ENCODE data around the gene MED12L. TPM values are rescaled to one million over a fixed set of nuclear protein-coding genes. Genes with fewer than 3 reads are reported as not detected.

MED12L gene
- total and polyA plus RNA-seq, 10 of the 15 experiments (the other 5 are each of a cell fraction or from before 2014, with no cell fraction given): 0.01 to 0.06 (median 0.03) TPM; not detected in 2

GRCh38 chr3:151062611-151063010, 22.9 kb upstream of the MED12L start:
- WGBS (ENCODE audit: insufficient coverage, insufficient replicate concordance, low lambda C conversion rate, missing lambda C conversion rate): 0% methylated on average over 1 of the region's 1 CpG
- Histone ChIP-seq H3K4me2 (ENCODE audit: control insufficient read depth, insufficient read depth) (no peak overlapping the region), H3K79me2 (ENCODE audit: control insufficient read depth, insufficient read depth, low read length) (no peaks in the 10 kb centered on the region), H3K4me3 (no peak overlapping the region), H2AFZ (ENCODE audit: control insufficient read depth, low read depth, low read length) (no peak overlapping the region), H3K27ac (ENCODE audit: control insufficient read depth, insufficient read depth) (no peak overlapping the region), H3K9me3 (replicated peaks; ENCODE audit: control insufficient read depth, insufficient read depth, low read length) (no peaks in the 10 kb centered on the region), H4K20me1 (ENCODE audit: control insufficient read depth, insufficient read depth) (no peaks in the 10 kb centered on the region), H3K9ac (ENCODE audit: control insufficient read depth, insufficient read depth, low read length) (no peak overlapping the region), H3K36me3 (ENCODE audit: control insufficient read depth in 2 of 2, insufficient read depth in 2 of 2, low read length in 1 of 2) (no peaks in the 10 kb centered on the region), H3K4me1 (ENCODE audit: control insufficient read depth, insufficient read depth, low read length) (no peaks in the 10 kb centered on the region), H3K27me3 (replicated peaks in 1 of 2; ENCODE audit: control insufficient read depth in 2 of 2, insufficient read depth in 2 of 2, low read length in 1 of 2) (no peaks in the 10 kb centered on the region)
- RAD21 ChIA-PET (ENCODE audit: unreplicated experiment): no interaction called here
- DNase-seq (ENCODE audit: low read depth, low spot score) (no peak), ATAC-seq (no peak), FAIRE-seq (no peak)
- SMC1A ChIA-PET (ENCODE audit: uncharacterized antibody, unreplicated experiment): interaction anchor here (0.6 kb wide), 1 partner anchor 26 kb away, joined by 3 read pairs; no protein-coding TSS in a partner anchor
- POLR2A ChIA-PET: no interaction called here
- CTCF ChIA-PET: no interaction called here
- BruUV-seq (replicated peaks): no TSS peak
- intact Hi-C loops (cut with micrococcal nuclease; ENCODE audit: unreplicated experiment) (no loop called here), in situ Hi-C loops (cut with MboI) (no loop called here)
- TF ChIP-seq KAT2A (conservative IDR thresholded peaks at IDR 0.05; ENCODE audit: control insufficient read depth, low read depth, low read length) (no peak), JUNB (IDR thresholded peaks at IDR 0.05) (no peak), EZH2 (IDR thresholded peaks at IDR 0.05; ENCODE audit: borderline replicate concordance, control insufficient read depth, low read depth, low read length) (no peak), IRF3 (IDR thresholded peaks at IDR 0.05) (no peak), CREB1 (IDR thresholded peaks at IDR 0.05; ENCODE audit: low read depth) (no peak), EED (IDR thresholded peaks at IDR 0.05; ENCODE audit: low read depth) (no peak), SP1 (IDR thresholded peaks at IDR 0.05; ENCODE audit: low read depth, low read length) (no peak), EGR1 (IDR thresholded peaks at IDR 0.05; ENCODE audit: borderline replicate concordance in 1 of 2, low read depth in 2 of 2, low read length in 2 of 2) (no peak), CEBPZ (IDR thresholded peaks at IDR 0.05; ENCODE audit: low read depth, low read length) (no peak), ATF7 (IDR thresholded peaks at IDR 0.05; ENCODE audit: low read depth) (no peak), SMC3 (IDR thresholded peaks at IDR 0.05; ENCODE audit: borderline replicate concordance, low read length) (no peak), HCFC1 (IDR thresholded peaks at IDR 0.05; ENCODE audit: low read length) (no peak), STAT3 (IDR thresholded peaks at IDR 0.05; ENCODE audit: low read depth, low read length) (no peak), ZNF24 (IDR thresholded peaks at IDR 0.05) (no peak), MEF2B (IDR thresholded peaks at IDR 0.05; ENCODE audit: partially characterized antibody, poor library complexity, severe bottlenecking) (no peak)

Data from GM12878 (cell line).